Stimulated activated CD4-positive, alpha-beta T cell treated with anti-CD3 and anti-CD28 coated beads, TNF-alpha, amount 100 ng/mL, for 48 hours (primary cell): ENCODE results near the gene MTFR1L.
"Not testable (repeated sequence)": the region's sequence is repeated elsewhere in the genome, so short reads cannot be mapped to it uniquely, and the experiment has no call there.

ENCODE experiments used
- DNase-seq, 3 donors: peaks; one replicate each; pipeline ENCODE4 v3.0.0-alpha.2; 2020; ENCODE audit warnings: low read depth in 3 of 3

The MTFR1L gene

DNA sequence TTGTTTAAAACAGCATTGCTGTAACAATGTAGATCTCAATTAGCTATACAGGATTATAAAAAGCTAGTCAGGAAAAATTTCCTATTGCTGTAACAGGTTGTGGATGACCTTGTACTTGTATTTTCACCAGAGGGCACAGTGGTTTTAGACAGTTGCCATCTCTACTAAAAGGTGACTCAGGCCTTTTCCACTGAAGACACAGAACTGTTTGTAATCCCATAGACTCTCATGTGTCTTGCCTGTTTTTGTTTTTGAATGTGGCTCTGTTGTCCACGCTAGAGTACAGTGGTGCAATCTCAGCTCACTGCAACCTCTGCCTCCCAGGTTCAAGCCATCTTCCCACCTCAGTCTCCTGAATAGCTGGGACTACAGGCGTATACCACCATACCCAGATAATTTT, 5.9 kb downstream of the MTFR1L start:
- no peak for DNase-seq

DNA sequence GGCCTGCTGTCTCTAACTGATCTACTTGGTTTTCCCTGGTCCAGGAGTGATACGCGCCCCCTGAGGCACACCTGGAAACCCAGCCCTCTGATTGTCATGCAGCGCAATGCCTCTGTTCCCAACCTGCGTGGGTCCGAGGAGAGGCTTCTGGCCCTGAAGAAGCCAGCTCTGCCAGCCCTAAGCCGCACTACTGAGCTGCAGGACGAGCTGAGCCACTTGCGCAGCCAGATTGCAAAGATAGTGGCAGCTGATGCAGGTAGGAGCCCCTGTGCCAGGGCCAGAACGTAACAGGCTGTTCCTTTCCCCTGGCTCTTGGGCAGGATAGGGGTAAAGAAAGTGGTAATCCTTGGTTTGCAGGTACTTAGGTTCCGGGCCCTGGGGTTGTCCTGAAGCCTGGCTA, 6.8 kb downstream of the MTFR1L start:
- no peak for DNase-seq

DNA sequence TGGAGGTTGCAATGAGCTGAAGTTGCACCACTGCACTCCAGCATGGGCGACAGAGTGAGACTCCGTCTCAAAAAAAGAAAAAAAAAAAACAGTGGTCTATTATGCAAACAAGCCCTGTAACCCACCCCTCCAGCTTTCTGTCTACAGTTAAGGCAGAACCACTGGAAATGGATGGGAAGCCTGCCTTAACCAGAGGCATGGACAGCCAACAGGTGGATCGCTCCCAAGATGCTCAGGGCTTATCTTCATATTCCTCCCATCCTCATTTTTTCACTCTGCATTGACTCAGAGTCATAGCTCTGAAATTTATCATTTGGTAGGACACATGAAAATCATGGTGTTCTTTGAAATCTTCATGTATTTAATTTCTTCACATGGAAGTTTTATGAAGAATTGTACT, 8.7 kb downstream of the MTFR1L start:
- DNase-seq = no peak

DNA sequence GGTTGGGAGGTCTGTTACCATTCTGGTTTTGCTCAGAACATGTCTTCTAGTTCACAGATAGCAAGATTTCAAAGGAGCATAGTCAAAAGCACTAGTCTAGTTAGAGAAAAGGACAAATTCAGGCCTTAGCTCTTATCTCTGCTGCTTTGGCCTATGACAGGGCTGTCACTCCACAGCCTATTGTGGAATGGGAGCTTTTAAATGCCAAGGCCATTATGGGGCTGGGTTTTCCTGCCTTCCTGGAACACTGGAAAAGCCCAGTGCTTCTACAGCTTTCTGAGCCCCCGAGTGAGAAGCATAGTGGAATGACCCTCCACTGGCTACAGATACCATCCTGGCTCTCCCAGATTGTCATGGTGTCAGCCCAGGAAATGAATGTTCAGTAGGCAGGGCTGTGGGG, 9.3 kb downstream of the MTFR1L start:
- DNase-seq = no peak

DNA sequence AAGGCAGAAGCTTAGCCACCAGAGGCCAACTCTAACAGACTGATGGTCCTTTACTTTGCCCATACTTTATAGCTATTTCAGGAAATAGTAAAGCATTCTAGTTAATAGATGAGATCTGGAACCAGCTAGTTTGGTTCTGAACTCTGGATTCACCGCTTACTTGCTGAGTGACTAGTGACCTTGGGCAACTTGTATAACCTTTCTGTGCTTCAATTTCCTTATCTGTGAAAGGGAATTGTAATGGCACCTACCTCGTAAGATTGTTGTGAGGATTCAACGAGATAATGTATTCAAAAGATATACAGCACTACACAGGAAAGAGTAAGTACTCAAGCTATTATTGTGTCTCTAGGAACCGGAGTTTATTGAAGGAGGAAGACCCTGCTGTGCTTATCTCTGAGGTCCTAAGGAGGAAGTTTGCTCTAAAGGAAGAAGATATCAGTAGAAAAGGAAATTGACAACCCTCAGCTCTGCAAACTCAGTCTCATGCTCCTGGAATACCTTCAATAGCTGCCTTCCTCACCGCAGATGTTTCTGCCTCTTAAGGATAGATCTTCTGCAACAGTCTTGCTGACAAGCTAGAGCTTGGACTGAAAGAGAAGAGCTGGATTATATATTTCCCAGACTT, 11.9 kb downstream of the MTFR1L start:
- no peak for DNase-seq

DNA sequence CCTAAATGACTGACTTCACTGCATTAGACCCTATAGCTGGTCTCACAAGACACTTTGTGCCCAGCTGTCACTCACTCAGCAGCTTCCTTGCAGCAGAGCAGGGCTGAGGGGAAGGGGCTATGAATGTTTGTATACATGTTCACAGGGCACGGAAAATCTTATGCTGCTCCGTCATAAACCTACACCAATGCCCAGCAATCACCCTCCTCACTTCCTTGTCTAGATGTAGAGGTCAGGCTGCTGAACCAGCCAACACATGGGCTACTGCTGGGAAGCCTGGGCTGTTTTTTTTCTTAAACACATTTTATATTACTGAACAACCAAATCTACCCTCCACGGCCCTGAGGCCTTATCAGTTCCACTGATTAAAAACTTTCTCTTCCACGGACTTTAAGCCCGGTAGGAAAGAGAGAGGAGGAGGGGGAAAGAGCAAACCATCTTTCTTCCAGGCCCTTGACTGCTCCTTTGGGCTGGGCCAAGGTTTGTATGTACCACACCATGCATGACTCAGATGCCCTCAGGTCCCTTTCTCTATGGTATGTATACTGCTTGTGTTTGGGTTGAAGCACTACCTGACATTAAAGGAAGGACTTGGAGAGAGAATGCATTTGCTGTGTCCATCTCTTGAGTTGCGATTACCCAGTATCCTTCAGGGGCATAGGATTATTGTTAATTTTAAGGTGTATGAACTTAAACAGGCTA, 12.7 kb downstream of the MTFR1L start:
- no peak for DNase-seq

DNA sequence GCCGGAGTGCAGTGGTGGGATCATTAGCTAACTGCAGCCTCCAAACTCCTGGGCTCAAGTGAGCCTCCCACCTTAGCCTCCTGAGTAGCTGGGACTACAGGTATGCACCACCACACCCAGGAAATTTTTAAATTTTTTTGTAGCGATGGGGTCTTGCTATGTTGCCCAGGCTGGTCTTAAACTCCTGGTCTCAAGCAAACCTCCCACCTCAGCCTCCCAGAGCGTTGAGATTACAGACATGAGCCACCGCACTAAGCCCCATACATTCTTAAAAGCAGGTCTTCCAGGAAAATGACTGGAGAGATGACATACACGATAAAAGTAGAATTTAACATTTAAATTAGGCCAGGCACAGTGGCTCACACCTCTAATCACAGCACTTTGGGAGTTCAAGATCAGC, 13.4 kb downstream of the MTFR1L start:
- DNase-seq = no peak

DNA sequence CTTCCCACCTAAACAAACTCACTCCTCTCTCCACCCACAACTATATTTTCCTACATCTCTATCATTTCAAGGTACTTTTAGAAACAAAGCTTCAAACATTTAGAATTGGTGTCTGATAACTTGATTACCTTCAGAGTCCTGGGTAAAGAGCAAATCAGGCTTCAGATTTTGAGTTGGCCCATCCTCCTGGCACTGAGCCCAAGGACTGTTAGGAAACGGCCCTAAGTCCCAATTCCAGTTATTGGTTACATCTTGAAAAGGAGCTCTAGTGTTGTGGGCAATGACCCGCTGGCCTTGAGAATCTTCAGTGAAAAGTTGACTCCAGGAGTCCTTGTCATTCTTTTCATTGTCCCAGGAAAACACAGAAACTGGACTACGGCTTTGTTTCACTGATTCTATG, 15.1 kb downstream of the MTFR1L start:
- no peak for DNase-seq

DNA sequence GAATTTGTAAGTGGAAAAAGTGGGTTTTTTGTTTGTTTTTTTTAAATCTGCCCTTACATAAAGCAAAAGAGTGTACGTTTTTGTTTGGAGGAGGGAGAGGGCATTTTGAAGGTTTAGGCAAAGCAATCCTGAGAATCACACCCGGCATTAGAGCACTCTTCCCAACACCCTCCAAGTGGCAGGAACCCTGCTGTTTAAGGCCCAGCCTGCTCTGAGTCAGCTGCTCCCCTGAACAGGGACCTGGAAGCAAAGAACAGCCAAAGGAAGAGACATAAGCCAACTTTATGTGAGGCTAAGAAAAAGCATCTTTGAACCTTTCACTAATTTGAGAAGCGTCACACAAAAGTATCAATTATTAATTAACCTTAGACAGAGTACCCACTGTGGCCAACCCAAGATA, 16.9 kb downstream of the MTFR1L start:
- DNase-seq = no peak

DNA sequence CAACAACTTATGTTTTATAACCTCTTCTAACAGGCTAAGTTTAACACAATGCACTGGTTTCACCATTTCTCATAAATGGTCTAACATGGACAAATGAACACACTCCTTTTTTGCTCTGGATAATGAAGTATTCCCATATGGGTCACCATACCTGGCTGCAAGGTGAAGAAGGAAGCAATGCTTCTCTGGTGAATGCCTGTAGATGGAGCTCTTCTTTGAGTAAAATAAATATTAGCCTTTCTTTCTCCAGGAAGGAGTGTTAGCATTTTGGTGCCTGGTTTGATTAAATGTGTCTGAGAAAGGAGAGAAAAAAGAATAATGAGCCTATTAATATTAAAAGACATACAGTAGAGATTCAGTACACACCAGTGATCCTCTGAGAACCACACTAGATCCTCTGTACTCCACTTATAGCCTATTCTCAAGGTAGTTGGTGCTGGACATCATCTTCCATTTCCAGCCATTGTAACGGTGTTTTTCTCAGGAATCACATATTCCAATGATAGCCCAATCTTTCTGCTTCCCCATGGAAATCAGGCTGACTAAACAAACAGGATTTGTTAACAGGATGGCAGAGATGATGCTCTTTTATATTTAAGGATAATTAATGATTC, 17.6 kb downstream of the MTFR1L start:
- no peak for DNase-seq

DNA sequence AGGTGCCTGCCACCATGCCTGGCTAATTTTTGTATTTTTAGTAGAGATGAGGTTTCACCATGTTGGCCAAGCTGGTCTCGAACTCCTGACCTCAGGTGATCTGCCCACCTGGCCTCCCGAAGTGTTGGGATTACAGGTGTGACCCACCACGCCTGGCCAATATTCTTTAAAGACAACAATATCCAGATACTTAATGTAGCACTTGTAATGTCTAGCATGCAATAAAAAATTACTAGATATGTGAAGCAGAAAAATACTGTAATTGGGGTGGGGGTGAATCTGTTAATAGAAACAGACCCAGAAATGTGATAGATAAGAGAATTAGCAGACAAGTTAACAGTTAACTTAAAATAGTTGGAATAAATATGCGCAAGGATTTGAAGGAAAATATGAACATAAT, 20.1 kb downstream of the MTFR1L start:
- DNase-seq = not testable (repeated sequence)

DNA sequence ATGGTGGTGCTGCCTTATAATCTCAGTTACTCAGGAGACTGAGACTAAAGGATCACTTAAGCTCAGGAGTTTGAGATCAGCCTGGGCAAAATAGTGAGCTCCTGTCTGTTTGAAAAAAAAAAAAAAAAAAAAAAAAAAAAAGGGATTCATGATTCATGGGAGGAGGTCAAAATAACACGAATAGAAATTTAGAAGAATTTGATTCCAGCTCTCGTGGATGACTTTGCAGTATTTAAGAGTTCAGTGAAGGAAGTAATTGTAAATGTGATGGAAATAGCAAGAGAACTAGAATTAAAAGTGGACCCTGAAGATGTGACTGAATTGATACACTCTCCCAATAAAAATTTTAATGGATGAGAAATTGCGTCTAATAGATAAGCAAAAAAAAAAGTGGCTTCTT, 23.7 kb downstream of the MTFR1L start:
- DNase-seq = no peak

DNA sequence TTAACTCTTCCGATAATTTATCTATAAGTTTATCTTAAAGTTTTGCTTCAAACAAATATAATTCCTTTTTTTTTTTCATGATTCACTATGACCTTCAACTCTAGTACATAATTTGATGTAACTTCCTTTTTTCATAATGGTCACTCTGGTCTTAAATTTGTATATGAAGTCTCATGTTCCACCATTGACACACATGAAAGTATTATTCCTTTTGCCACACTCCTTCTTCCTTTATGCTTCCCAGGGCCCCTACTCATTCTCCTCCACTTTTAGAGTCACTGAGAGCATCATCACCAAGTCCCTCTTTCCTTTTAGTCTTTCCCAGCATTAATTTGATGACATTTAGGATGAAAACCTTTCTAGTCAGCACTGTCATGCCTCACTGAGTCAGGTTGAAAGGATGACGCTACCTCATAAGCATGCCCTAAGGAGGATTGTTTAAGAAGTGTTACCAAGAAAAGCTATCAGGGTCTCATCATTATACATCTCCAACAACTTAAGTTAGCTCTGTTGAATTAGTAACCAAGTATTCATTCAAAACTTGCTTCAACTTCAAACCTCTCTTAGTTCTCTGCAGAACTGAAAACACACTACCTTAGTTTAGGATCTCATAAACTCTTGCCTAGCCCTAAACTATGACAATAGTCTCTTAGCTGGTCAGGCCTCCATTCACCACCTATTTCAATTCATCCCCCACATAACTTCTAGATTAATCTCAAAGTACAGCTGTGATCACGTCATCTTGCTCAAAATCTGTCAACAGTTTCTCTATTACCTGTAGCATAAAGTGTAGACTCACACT, 25.0 kb downstream of the MTFR1L start:
- no peak for DNase-seq

DNA sequence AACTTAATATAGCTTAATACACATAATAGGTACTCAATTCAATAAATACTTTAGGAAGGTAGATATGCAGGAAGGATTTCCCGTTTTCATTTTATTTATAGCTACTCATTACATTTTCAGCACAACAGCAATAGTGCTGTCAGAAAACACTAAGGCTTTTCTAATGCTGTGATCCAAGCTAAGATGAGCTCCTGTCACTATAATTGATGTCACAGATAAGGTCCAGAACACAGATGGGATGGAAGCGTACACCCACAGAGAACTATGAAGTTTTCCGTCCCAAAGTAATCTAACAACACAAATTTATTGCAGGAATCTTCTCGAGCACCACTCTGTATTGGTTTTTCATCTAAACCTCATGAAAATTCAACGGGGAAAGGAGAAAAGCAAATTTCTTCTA, 25.9 kb downstream of the MTFR1L start:
- no peak for DNase-seq

DNA sequence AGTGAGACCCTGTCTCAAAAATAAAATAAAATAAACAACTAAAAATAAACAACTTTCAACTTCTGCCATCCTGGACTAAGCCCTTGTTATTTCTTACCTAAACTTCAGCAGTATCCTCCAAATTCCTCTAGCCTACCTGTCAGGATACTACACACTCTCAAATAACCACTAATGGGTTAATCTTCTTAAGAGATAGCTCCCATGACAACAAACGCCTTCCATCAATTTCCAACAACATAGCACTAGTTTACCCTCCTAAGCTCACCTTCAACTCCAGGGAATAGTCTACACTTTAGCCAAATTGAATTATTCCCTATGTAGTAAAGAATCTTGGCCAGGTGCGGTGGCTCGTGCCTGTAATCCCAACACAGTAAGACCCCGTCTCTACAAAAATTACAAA, 28.2 kb downstream of the MTFR1L start:
- no peak for DNase-seq

DNA sequence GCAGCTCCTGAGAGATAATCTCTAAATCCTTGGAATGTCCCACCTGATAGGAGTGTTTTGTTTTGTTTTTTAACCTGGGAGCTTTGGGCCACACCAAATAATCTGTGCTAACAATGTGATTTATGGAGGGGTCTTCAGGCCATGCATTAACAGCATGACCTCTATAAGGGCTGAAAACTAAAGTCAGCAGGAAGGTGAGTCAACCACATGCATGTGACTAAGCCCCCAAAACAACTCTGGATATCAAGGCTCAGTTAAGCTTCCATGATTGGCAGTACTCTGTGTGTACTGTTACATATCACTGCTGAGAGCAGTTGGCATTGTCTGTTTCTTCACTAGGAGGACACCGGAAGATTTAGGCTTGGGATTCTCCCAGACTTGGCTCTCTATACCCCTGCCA, 28.8 kb downstream of the MTFR1L start:
- DNase-seq = no peak

DNA sequence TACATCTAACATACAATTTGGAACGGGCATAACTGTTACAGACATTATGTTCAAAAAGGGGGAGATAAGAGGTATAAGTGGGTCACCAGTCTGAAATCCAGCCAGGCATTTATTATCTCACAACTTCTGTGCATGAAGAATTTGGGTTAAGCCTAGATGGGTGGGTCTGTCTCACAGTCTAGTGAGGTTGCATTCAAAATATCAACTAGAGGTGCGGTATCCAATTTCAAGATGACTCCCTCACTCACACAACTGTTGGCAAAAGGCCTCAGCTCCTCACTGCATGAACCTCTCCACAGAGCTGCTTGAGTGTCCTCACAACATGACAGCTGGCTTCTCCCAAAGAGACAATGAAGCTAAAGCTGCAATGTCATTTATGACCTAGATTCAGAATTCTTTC, 34.8 kb downstream of the MTFR1L start:
- DNase-seq = no peak

DNA sequence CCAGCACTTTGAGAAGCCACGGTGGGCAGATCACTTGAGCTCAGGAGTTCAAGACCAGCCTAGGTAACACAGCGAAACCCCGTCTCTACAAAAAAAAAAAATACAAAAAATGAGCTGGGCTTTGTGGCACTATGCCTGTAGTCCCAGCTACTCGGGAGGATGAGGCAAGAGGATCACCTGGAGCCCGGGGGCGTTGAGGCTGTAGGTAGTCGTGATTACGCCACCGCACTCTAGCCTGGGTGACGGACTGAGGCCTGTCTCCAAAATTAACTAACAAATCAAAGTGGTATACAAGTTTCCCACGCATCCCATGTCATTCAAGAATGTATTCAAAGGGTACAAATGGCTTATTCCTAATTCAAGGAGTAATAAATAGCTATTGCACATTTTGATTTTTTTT, 37.1 kb downstream of the MTFR1L start:
- no peak for DNase-seq

DNA sequence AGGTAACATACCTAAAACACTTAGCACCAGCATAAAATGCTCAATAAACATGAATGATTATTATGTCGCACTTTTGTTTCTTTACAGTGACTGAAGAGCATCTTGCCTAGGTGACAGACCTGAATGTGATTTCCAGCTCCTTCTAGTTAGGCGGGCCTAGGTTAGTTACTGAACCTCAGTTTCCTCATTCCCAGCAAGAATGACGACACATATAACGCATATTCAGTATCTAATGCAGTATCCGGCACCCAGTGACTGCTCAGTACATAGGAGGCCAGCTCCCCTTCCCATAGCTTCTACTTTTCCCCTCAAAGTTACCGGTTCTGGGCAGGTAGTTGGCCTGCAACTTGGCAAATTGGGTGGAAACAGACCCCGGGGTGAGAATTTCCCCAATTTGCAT, 38.7 kb downstream of the MTFR1L start:
- no peak for DNase-seq

DNA sequence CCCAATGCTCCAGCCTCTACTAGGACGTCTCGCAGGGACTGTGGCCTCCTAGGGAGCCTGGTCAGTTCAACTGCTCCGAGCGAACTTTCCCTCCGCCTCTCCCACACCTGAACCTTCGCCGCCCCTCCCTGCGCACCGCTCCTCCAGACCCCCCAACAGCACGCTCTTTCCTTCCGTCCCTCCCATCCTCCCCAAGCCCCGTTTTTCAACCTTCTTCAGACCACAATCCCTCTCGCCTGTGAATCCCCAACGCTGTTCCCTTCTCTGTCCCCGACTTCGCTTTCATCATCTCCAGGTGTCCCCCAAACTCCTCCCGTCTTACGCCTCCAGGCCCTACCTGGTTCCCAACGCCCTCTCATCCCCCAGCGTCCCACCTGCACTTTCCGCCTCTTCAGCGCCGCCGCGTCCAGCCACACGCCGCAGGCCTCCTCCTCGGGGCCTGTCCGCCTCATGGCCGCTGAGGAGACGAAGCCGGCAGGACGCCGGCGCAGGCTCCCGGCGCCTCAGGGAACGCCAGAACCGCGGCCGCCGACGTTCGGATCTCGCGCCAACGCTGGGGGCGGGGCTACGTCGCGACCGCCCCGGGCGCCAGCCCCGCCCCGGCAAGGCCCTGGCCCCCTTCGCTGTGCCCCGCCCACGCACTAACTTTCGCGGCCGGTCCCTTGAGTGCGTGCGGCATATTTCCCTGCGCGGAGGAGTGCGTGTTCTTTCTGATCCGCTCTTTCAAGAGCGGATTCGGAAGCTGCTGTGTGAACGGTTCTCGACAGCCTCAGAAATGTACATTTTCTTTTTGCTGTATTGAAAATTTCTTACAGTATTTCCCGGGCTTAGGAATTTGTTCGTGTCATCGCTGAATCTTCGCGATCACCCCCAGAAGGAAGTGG, 39.4 kb downstream of the MTFR1L start, which contains the start of gene AUNIP:
Gene AUNIP, minus strand, starts transcription at position 552 of the 884 bp plus-strand sequence. Its CDS starts 100 bp downstream, at position 452.
- peak; percentile 83 to 96 (median 84) for DNase-seq
